ENCODE data around the gene ANKRD10.

DNA sequence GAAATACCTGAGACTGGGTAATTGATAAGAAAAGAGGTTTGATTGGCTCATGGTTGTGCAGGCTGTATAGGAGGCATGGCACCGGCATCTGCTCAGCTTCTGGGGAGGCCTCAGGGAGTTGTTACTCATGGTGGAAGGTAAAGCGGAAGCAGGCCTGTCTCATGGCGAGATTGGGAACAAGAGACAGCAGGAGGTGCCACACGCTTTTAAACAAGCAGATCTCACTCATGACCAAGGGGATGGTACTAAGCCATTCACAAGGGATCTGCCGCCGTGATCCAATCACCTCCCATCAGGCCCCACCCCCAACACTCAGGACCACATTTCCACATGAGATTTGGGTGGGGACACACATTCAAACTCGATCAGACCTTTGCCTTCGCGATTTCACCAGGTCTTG, 86.2 kb downstream of the ANKRD10 start:
- TF ChIP-seq POLR2A (IDR thresholded peaks at IDR 0.05) (no peak), CTCF (IDR thresholded peaks at IDR 0.05) (no peak)

All from heart left ventricle (tissue), 13 donors.